NCI-H1930 (cell line): Measurements from ENCODE around the gene CCDC24.

Experiments used
- DNase-seq, 2 experiments: peaks; one replicate each; lab custom pipeline; 2025; lab: John Stamatoyannopoulos, UW

CCDC24 gene

GRCh38 chr1:43991476-43992231 is at the start of gene CCDC24:
CCDC24 (plus strand) TSS chr1:43991599; CDS start chr1:43991879, 280 bp downstream.
- peak; percentile 67 to 74 for DNase-seq

- DNase-seq: no peak
These were observed 49.0 kb upstream of the CCDC24 start for GRCh38 chr1:43942411-43942810.

- no peak for DNase-seq
These were observed 46.5 kb upstream of the CCDC24 start for GRCh38 chr1:43944860-43945259.

- DNase-seq: no peak
These were observed 45.6 kb upstream of the CCDC24 start for GRCh38 chr1:43945674-43946235.

GRCh38 chr1:43946236-43947060 is 45.0 kb upstream of the CCDC24 start, which contains the start of gene IPO13:
IPO13 (plus strand) TSS chr1:43946950; CDS start chr1:43947601, 651 bp downstream.
- peak; percentile 92 to 94 for DNase-seq

- DNase-seq: no peak
These were observed 44.1 kb upstream of the CCDC24 start for GRCh38 chr1:43947061-43947873.

GRCh38 chr1:43947874-43948437 is 43.4 kb upstream of the CCDC24 start:
- no peak for DNase-seq

- no peak for DNase-seq
These were observed 41.7 kb upstream of the CCDC24 start for GRCh38 chr1:43949678-43950077.

GRCh38 chr1:43951021-43951985 is 40.1 kb upstream of the CCDC24 start:
- DNase-seq: no peak

GRCh38 chr1:43952731-43953346 is 38.6 kb upstream of the CCDC24 start:
- DNase-seq: peak; percentile 48 to 76

GRCh38 chr1:43953361-43953760 is 38.0 kb upstream of the CCDC24 start:
- DNase-seq: no peak

- DNase-seq: no peak
These were observed 37.4 kb upstream of the CCDC24 start for GRCh38 chr1:43954036-43954435.

- DNase-seq: no peak
These were observed 35.2 kb upstream of the CCDC24 start for GRCh38 chr1:43956234-43956633.

GRCh38 chr1:43957407-43958040 is 33.9 kb upstream of the CCDC24 start:
- no peak for DNase-seq

GRCh38 chr1:43958351-43959255 is 32.8 kb upstream of the CCDC24 start:
- no peak for DNase-seq

- DNase-seq: no peak
These were observed 30.6 kb upstream of the CCDC24 start for GRCh38 chr1:43960798-43961197.

GRCh38 chr1:43961692-43962091 is 29.7 kb upstream of the CCDC24 start:
- no peak for DNase-seq

GRCh38 chr1:43962324-43962723 is 29.1 kb upstream of the CCDC24 start:
- DNase-seq: no peak
